IMR-90 (cell line): Measurements from ENCODE around the gene FGFBP2. TPM values are rescaled to one million over a fixed set of nuclear protein-coding genes. Genes with fewer than 3 reads are reported as not detected.

ENCODE experiments used
- ATAC-seq: fragments of 200-7000 bp; cut with Tn5 transposase; 2 replicates; pipeline ENCODE4 v1.9.1; 2020; ENCODE audit warnings: low read depth, mild to moderate bottlenecking, moderate library complexity
- BruUV-seq: library from RNA; stranded (reverse); fragments of 400-500 nt; replicated peaks from 2 replicates; lab custom pipeline; 2021; lab: Mats Ljungman, UMichigan
- CTCF ChIA-PET: fragments of 300-600 bp; formaldehyde crosslinking; extraction: SDS; loops from one replicate; lab custom pipeline; 2021; ENCODE audit warnings: antibody characterized with exemption; lab: Yijun Ruan, JAX
- POLR2A ChIA-PET: fragments of 300-600 bp; sonication (Branson Sonifier 250); formaldehyde crosslinking; loops from one replicate; lab custom pipeline; 2022; ENCODE audit warnings: antibody characterized with exemption; ENCODE audit not compliant: unreplicated experiment; lab: Charles Lee
- DNase-seq: peaks from one replicate; pipeline ENCODE4 v3.0.0; 2013
- H2AFZ ChIP-seq: replicated peaks from 2 replicates; pipeline ENCODE3; 2013; ENCODE audit warnings: low read length, mild to moderate bottlenecking; ENCODE audit not compliant: poor library complexity
- H2AK5ac ChIP-seq: 2 replicates; pipeline ENCODE4 v1.6.1; 2013; ENCODE audit warnings: low read depth, low read length, inconsistent platforms
- H2AK9ac ChIP-seq: replicated peaks from 2 replicates; pipeline ENCODE3; 2013; ENCODE audit warnings: mild to moderate bottlenecking, low read depth, low read length, moderate library complexity; ENCODE audit not compliant: poor library complexity
- H2BK120ac ChIP-seq: 2 replicates; pipeline ENCODE4 v1.6.1; 2013; ENCODE audit warnings: low read depth, low read length, inconsistent platforms
- H2BK15ac ChIP-seq: 3 replicates; pipeline ENCODE4 v1.6.1; 2013; ENCODE audit warnings: low read depth, low read length, inconsistent platforms
- H2BK20ac ChIP-seq: 2 replicates; pipeline ENCODE4 v1.6.1; 2013; ENCODE audit warnings: low read depth, mild to moderate bottlenecking, inconsistent platforms, low read length, moderate library complexity
- H2BK5ac ChIP-seq: 2 replicates; pipeline ENCODE4 v1.6.1; 2013; ENCODE audit warnings: mild to moderate bottlenecking, low read depth, low read length, inconsistent platforms; ENCODE audit not compliant: poor library complexity, severe bottlenecking
- H3K14ac ChIP-seq: replicated peaks from 2 replicates; pipeline ENCODE4 v1.6.1; 2013; ENCODE audit warnings: low read depth, low read length, inconsistent platforms
- H3K18ac ChIP-seq: 2 replicates; pipeline ENCODE4 v1.6.1; 2013; ENCODE audit warnings: low read depth, low read length, control low read depth
- H3K23ac ChIP-seq: 2 replicates; pipeline ENCODE4 v1.6.1; 2013; ENCODE audit warnings: low read depth, low read length, inconsistent platforms
- H3K27ac ChIP-seq: 2 replicates; pipeline ENCODE4 v1.5.1; 2013; ENCODE audit warnings: mild to moderate bottlenecking, control low read depth, low read length; ENCODE audit not compliant: insufficient read depth
- H3K27me3 ChIP-seq: 2 replicates; pipeline ENCODE4 v1.6.1; 2013; ENCODE audit warnings: low read length; ENCODE audit not compliant: control insufficient read depth, insufficient read depth
- H3K36me3 ChIP-seq: 2 replicates; pipeline ENCODE4 v1.6.1; 2013; ENCODE audit warnings: low read length, mixed read lengths; ENCODE audit not compliant: control insufficient read depth, insufficient read depth
- H3K4ac ChIP-seq: 2 replicates; pipeline ENCODE4 v1.6.1; 2013; ENCODE audit warnings: low read depth, low read length, inconsistent platforms
- H3K4me1 ChIP-seq: 2 replicates; pipeline ENCODE4 v1.6.1; 2013; ENCODE audit warnings: low read length, mixed read lengths; ENCODE audit not compliant: control insufficient read depth, insufficient read depth
- H3K4me2 ChIP-seq: 2 replicates; pipeline ENCODE4 v1.6.1; 2013; ENCODE audit warnings: low read depth, mild to moderate bottlenecking, control low read depth, low read length, moderate library complexity
- H3K4me3 ChIP-seq: 2 replicates; pipeline ENCODE4 v1.5.1; 2013; ENCODE audit warnings: low read depth, mild to moderate bottlenecking, control low read depth, low read length, moderate library complexity; ENCODE audit not compliant: insufficient read depth
- H3K56ac ChIP-seq: 2 replicates; pipeline ENCODE4 v1.6.1; 2013; ENCODE audit warnings: low read length, inconsistent platforms; ENCODE audit not compliant: insufficient read depth; ENCODE audit errors: extremely low read depth
- H3K79me1 ChIP-seq, 2 experiments: 2 replicates each; pipeline ENCODE4 v1.6.1; 2013; ENCODE audit warnings: low read length in 2 of 2, inconsistent platforms in 1 of 2, low read depth in 1 of 2
- H3K9ac ChIP-seq: 2 replicates; pipeline ENCODE4 v1.6.1; 2013; ENCODE audit warnings: low read depth, low read length, control low read depth
- H3K9me1 ChIP-seq: 2 replicates; pipeline ENCODE4 v1.6.1; 2013; ENCODE audit warnings: low read length, inconsistent platforms; ENCODE audit not compliant: insufficient read depth
- H3K9me3 ChIP-seq: 2 replicates; pipeline ENCODE4 v1.6.1; 2013; ENCODE audit warnings: low read length; ENCODE audit not compliant: control insufficient read depth, insufficient read depth
- H4K20me1 ChIP-seq: 2 replicates; pipeline ENCODE4 v1.6.1; 2013; ENCODE audit warnings: low read length, inconsistent platforms; ENCODE audit not compliant: insufficient read depth
- H4K5ac ChIP-seq: 2 replicates; pipeline ENCODE4 v1.6.1; 2013; ENCODE audit warnings: mild to moderate bottlenecking, low read depth, low read length, control low read depth
- H4K8ac ChIP-seq, 2 experiments: 2 replicates each; pipeline ENCODE4 v1.6.1; 2013; ENCODE audit warnings: low read depth in 2 of 2, low read length in 2 of 2, control low read depth in 1 of 2, inconsistent platforms in 1 of 2
- H4K91ac ChIP-seq: 2 replicates; pipeline ENCODE4 v1.6.1; 2013; ENCODE audit warnings: low read depth, low read length, inconsistent platforms; ENCODE audit not compliant: insufficient read depth
- CHD1 ChIP-seq: IDR thresholded peaks from 2 replicates; pipeline ENCODE4 v1.6.1; 2012; ENCODE audit warnings: low read depth, low read length, improper control_type of control experiment
- CTCF ChIP-seq: conservative IDR thresholded peaks from 2 replicates; pipeline ENCODE4 v1.5.1; 2012; ENCODE audit warnings: mild to moderate bottlenecking, low read depth, low read length, improper control_type of control experiment
- RAD21 ChIP-seq: IDR thresholded peaks from 2 replicates; pipeline ENCODE4 v1.6.1; 2012; ENCODE audit warnings: low read length, improper control_type of control experiment
- RCOR1 ChIP-seq: IDR thresholded peaks from 2 replicates; pipeline ENCODE4 v1.6.1; 2012; ENCODE audit warnings: mild to moderate bottlenecking, low read length, improper control_type of control experiment; ENCODE audit not compliant: insufficient replicate concordance
- SMC3 ChIP-seq: fragments of 150-350 bp; IDR thresholded peaks from 2 replicates; pipeline ENCODE4 v1.6.1; 2016; ENCODE audit warnings: low read depth, mild to moderate bottlenecking, antibody characterized with exemption, low read length, moderate library complexity
- WGBS, 2 experiments: methylation state at CpG; one replicate each; pipeline versions ENCODE4 v1.1.5 to v1.1.7; 2013; ENCODE audit warnings: missing lambda C conversion rate in 2 of 2; ENCODE audit not compliant: insufficient read length in 1 of 2; ENCODE audit errors: extremely low coverage in 2 of 2; 5-methylcytosine and 5-hydroxymethylcytosine counted together
- dilution Hi-C: fragments of 300-500 bp; cut with HindIII; formaldehyde crosslinking; loops from one replicate; pipeline ENCODE4 v1.14.3; 2018; ENCODE audit warnings: low sequenced_read_pairs; ENCODE audit not compliant: unreplicated experiment
- in situ Hi-C: fragments of 300-500 bp; cut with MboI; formaldehyde crosslinking; loops from 3 replicates; pipeline ENCODE4 v1.14.3; 2019; ENCODE audit warnings: low sequenced_read_pairs, inconsistent platforms, mixed read lengths
- intact Hi-C: fragments of 100-400 bp; cut with micrococcal nuclease; formaldehyde crosslinking; loops from 2 replicates; pipeline ENCODE4 v1.10.0; 2022
- polyA plus RNA-seq, 3 experiments: library from polyadenylated mRNA; depleted of rRNA; stranded (reverse); fragments of >200 nt; gene quantifications; 2 replicates each; pipeline ENCODE4 v1.2.3, GENCODE V29; 2012; ENCODE audit warnings: low replicate concordance in 1 of 3
- total RNA-seq: library from RNA; depleted of rRNA; stranded (reverse); fragments of >200 nt; gene quantifications from 2 replicates; pipeline ENCODE4 v1.2.3, GENCODE V29; 2012

Gene FGFBP2
- total and polyA plus RNA-seq, 2 of the 4 experiments (the other 2 are of a cell fraction), result not detected

- H4K5ac ChIP-seq, result no peak overlapping the region
- H2BK120ac ChIP-seq, result no peak overlapping the region
- CTCF ChIA-PET, result interaction anchor here (0.6 to 1.4 kb wide), 4 partner anchors 9 to 196 kb away, joined by 3 to 8 read pairs (median 5); no protein-coding TSS in a partner anchor
- TF ChIP-seq SMC3 (peak; percentile 86), RCOR1 (no peak), RAD21 (peak; percentile 95), CHD1 (no peak), CTCF (peak; percentile 91)
- no peaks in the 10 kb centered on the region for H4K20me1 ChIP-seq
- intact Hi-C loops, result loop anchor here (1.0 to 10.0 kb wide), 6 partner anchors 38 to 767 kb away; partner anchors contain the start of gene FGFBP2
- H3K14ac ChIP-seq, result no peak overlapping the region
- no peak overlapping the region for H3K4me2 ChIP-seq
- H2AK5ac ChIP-seq, result no peak overlapping the region
- ATAC-seq (peak; percentile 99), DNase-seq (peak; percentile 72)
- H3K27me3 ChIP-seq, result peaks cover 17% of the 10 kb centered on the region
- H3K56ac ChIP-seq, result no peak overlapping the region
- dilution Hi-C loops, result no loop called here
- H3K36me3 ChIP-seq, result no peaks in the 10 kb centered on the region
- H3K23ac ChIP-seq, result no peak overlapping the region
- no peaks in the 10 kb centered on the region for H3K79me1 ChIP-seq
- H3K4ac ChIP-seq, result no peak overlapping the region
- H3K9ac ChIP-seq, result no peak overlapping the region
- H2BK5ac ChIP-seq, result no peak overlapping the region
- H3K9me3 ChIP-seq, result no peaks in the 10 kb centered on the region
- H2AFZ ChIP-seq, result peak overlapping the region; percentile 34
- no peak overlapping the region for H2BK20ac ChIP-seq
- BruUV-seq, result no TSS peak
- H3K4me3 ChIP-seq, result no peak overlapping the region
- no peak overlapping the region for H2BK15ac ChIP-seq
- H2AK9ac ChIP-seq, result no peak overlapping the region
- no peak overlapping the region for H3K18ac ChIP-seq
- H4K8ac ChIP-seq, result no peak overlapping the region
- no peaks in the 10 kb centered on the region for H3K9me1 ChIP-seq
- POLR2A ChIA-PET, result no interaction called here
- WGBS, 2 experiments, result 0% methylated on average over 4 of the region's 4 CpGs; no CpG with 5 or more reads in 1 of the 2 experiments
- no peak overlapping the region for H4K91ac ChIP-seq
- in situ Hi-C loops, result no loop called here
- no peak overlapping the region for H3K27ac ChIP-seq
- H3K4me1 ChIP-seq, result no peaks in the 10 kb centered on the region
These were observed 38.5 kb upstream of the FGFBP2 start for GRCh38 chr4:16001484-16001858.
